ENCODE data around the gene NEIL1. TPM values are rescaled to one million over a fixed set of nuclear protein-coding genes. Genes with fewer than 3 reads are reported as not detected.
A peak's percentile ranks its signal among the peaks of the same experiment; 100 is the strongest.

NEIL1 gene
- polyA plus RNA-seq, 1 of the 3 experiments (the other 2 are of a cell fraction), result 12.0 TPM

DNA sequence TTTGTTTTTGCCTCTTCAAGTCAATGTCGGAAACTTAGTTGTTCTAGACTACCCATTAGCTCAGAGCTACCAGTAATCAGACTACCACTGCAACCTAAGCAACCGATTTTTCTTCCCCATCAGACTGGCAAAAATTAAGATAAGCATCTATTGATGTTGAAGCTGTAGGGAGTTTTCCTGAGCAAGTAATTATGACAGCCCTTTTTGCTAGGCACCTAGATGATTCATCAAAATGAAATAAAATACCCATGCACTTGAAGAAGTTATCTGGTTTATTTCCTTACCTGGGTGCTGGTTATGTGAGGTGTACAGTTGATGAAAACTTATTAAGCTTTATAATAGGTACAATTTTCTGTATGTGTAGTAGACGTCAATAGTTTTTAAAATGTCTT is 11.5 kb upstream of the NEIL1 start:
- no peak for DNase-seq
- 48% methylated on average over 3 of the region's 3 CpGs for WGBS (ENCODE audit: low lambda C conversion rate)
- Histone ChIP-seq H3K9ac (peak overlapping the region; percentile 95), H3K27me3 (ENCODE audit: insufficient read depth) (no peaks in the 10 kb centered on the region), H3K36me3 (replicated peaks in 1 of 2; ENCODE audit: control insufficient read depth in 1 of 2, insufficient read depth in 2 of 2, low read length in 1 of 2) (peaks cover 0 to 9% of the 10 kb centered on the region in 2 experiments), H2AFZ (ENCODE audit: low read depth) (peak overlapping the region; percentile 100), H3K4me1 (ENCODE audit: control insufficient read depth in 1 of 2, insufficient read depth in 2 of 2, low read depth in 1 of 2, low read length in 1 of 2) (peaks cover 0 to 8% of the 10 kb centered on the region in 2 experiments; a peak in 3 of 4 replicates), H3K27ac (ENCODE audit: low read depth in 2 of 2, low read length in 1 of 2) (peak overlapping the region; percentile 33 to 64; a peak in 3 of 4 replicates), H3K4me3 (ENCODE audit: low read depth in 2 of 2, low read length in 1 of 2) (peak overlapping the region; percentile 73 to 90), H3K9me2 (no peaks in the 10 kb centered on the region), H3K9me3 (no peaks in the 10 kb centered on the region), H4K20me1 (ENCODE audit: insufficient read depth) (no peaks in the 10 kb centered on the region), H3K79me2 (ENCODE audit: insufficient read depth) (peaks cover 17% of the 10 kb centered on the region), H3F3A (replicated peaks; ENCODE audit: insufficient read depth) (no peaks in the 10 kb centered on the region), H3K4me2 (peak overlapping the region; percentile 93)
- TF ChIP-seq, protein P1, sequence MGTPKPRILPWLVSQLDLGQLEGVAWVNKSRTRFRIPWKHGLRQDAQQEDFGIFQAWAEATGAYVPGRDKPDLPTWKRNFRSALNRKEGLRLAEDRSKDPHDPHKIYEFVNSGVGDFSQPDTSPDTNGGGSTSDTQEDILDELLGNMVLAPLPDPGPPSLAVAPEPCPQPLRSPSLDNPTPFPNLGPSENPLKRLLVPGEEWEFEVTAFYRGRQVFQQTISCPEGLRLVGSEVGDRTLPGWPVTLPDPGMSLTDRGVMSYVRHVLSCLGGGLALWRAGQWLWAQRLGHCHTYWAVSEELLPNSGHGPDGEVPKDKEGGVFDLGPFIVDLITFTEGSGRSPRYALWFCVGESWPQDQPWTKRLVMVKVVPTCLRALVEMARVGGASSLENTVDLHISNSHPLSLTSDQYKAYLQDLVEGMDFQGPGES (IDR thresholded peaks at IDR 0.05; ENCODE audit: low read depth, low read length), result no peak
- no peak for TF ChIP-seq FOXJ3 (CRISPR knock-in tag; IDR thresholded peaks at IDR 0.05)
- no peak for TF ChIP-seq RFX5 (IDR thresholded peaks at IDR 0.05; ENCODE audit: low read length)
- no peak for TF ChIP-seq RAD21 (IDR thresholded peaks at IDR 0.05; ENCODE audit: low read length)
- TF ChIP-seq, protein P2, sequence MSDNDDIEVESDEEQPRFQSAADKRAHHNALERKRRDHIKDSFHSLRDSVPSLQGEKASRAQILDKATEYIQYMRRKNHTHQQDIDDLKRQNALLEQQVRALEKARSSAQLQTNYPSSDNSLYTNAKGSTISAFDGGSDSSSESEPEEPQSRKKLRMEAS (IDR thresholded peaks at IDR 0.05; ENCODE audit: low read depth), result no peak
- TF ChIP-seq, protein P3, sequence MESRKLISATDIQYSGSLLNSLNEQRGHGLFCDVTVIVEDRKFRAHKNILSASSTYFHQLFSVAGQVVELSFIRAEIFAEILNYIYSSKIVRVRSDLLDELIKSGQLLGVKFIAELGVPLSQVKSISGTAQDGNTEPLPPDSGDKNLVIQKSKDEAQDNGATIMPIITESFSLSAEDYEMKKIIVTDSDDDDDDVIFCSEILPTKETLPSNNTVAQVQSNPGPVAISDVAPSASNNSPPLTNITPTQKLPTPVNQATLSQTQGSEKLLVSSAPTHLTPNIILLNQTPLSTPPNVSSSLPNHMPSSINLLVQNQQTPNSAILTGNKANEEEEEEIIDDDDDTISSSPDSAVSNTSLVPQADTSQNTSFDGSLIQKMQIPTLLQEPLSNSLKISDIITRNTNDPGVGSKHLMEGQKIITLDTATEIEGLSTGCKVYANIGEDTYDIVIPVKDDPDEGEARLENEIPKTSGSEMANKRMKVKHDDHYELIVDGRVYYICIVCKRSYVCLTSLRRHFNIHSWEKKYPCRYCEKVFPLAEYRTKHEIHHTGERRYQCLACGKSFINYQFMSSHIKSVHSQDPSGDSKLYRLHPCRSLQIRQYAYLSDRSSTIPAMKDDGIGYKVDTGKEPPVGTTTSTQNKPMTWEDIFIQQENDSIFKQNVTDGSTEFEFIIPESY (IDR thresholded peaks at IDR 0.05; ENCODE audit: borderline replicate concordance, low read depth), result no peak
- TF ChIP-seq SMC3 (IDR thresholded peaks at IDR 0.05; ENCODE audit: low read depth, low read length), result no peak
- TF ChIP-seq POLR2AphosphoS5 (IDR thresholded peaks at IDR 0.05; ENCODE audit: low read depth, low read length), result no peak
- TF ChIP-seq, protein P4, sequence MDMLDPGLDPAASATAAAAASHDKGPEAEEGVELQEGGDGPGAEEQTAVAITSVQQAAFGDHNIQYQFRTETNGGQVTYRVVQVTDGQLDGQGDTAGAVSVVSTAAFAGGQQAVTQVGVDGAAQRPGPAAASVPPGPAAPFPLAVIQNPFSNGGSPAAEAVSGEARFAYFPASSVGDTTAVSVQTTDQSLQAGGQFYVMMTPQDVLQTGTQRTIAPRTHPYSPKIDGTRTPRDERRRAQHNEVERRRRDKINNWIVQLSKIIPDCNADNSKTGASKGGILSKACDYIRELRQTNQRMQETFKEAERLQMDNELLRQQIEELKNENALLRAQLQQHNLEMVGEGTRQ (IDR thresholded peaks at IDR 0.05; ENCODE audit: borderline replicate concordance, low read depth, low read length), result no peak
- POLR2A ChIA-PET, result interaction anchor here (1.0 to 1.4 kb wide), 2 partner anchors 12 to 34 kb away, joined by 6 to 7 read pairs; partner anchors contain the start of genes MAN2C1 and NEIL1
- CTCF ChIA-PET, result interaction anchor here (1.0 to 1.8 kb wide), 3 partner anchors 12 to 32 kb away, joined by 3 to 4 read pairs (median 4); partner anchors contain the start of gene NEIL1

DNA sequence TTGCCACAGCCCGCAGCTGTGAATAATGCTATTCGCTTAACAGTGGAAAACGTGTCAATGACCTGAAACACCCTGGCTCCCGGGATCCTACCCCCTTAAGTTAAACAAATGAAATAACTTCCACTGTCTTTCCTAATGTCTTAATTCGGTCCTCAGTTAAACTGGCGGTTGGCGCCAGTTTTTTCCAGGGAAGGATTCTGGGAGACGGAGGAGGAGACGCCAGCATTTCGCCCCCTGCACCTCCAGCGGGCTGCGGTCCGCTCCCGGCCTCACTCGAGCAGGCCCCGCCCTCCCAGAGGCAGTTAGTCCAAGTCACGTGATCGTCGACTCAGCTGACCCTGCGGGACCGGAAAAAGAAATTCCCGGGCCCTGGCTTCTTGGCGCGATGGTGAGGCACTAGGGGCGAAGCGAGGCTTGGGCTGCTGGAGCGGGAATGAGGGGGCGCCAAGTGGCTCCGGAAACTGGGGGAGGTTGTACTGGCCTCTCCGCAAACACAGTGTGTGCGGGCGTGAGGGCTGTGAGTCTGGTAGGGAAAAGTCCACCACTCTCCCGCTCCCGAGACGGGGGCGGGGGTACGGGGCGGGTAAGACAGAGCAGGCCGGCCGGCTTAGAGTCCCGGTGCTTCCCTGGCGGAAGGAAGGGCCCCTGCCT is 11.0 kb upstream of the NEIL1 start, which contains the start of gene COMMD4:
COMMD4 (plus strand) TSS at position 359 of the 651 bp plus-strand sequence; CDS start at position 386, 27 bp downstream.
- Histone ChIP-seq H3K27ac (ENCODE audit: low read depth in 2 of 2, low read length in 1 of 2) (peak within 1 kb of the TSS; percentile 47 to 64), H3K9me2 (no peaks in the 10 kb centered on the region), H2AFZ (ENCODE audit: low read depth) (peak within 1 kb of the TSS; percentile 100), H3K9ac (peak within 1 kb of the TSS; percentile 95), H4K20me1 (ENCODE audit: insufficient read depth) (no peaks in the 10 kb centered on the region), H3K36me3 (replicated peaks in 1 of 2; ENCODE audit: control insufficient read depth in 1 of 2, insufficient read depth in 2 of 2, low read length in 1 of 2) (peaks cover 0 to 9% of the 10 kb centered on the region in 2 experiments), H3K79me2 (ENCODE audit: insufficient read depth) (peaks cover 17% of the 10 kb centered on the region), H3K9me3 (no peaks in the 10 kb centered on the region), H3K27me3 (ENCODE audit: insufficient read depth) (no peaks in the 10 kb centered on the region), H3K4me1 (ENCODE audit: control insufficient read depth in 1 of 2, insufficient read depth in 2 of 2, low read depth in 1 of 2, low read length in 1 of 2) (peaks cover 0 to 8% of the 10 kb centered on the region in 2 experiments; a peak in 3 of 4 replicates), H3K4me2 (peak within 1 kb of the TSS; percentile 93), H3F3A (replicated peaks; ENCODE audit: insufficient read depth) (no peaks in the 10 kb centered on the region), H3K4me3 (ENCODE audit: low read depth in 2 of 2, low read length in 1 of 2) (peak within 1 kb of the TSS; percentile 73 to 90)
- DNase-seq, result peak; percentile 87
- ChIA-PET POLR2A (interaction anchor here (0.9 to 1.4 kb wide), 3 partner anchors 12 to 33 kb away, joined by 3 to 7 read pairs (median 6); partner anchors contain the start of genes MAN2C1 and NEIL1), CTCF (interaction anchor here (1.1 to 1.8 kb wide), 3 partner anchors 13 to 32 kb away, joined by 4 read pairs; no protein-coding TSS in a partner anchor)
- WGBS (ENCODE audit: low lambda C conversion rate), result 2% methylated on average over 37 of the region's 42 CpGs
- peak; percentile 42; the same call in 1 of the 2 replicates for TF ChIP-seq NFIC (IDR thresholded peaks at IDR 0.05; ENCODE audit: borderline replicate concordance)
- TF ChIP-seq EP300 (IDR thresholded peaks at IDR 0.05; ENCODE audit: borderline replicate concordance in 1 of 2, low read depth in 1 of 2, low read length in 1 of 2), result peak in 1 of 2 experiments; percentile 65; a peak in 1 of 4 replicates
- peak; percentile 87 for TF ChIP-seq ELF1 (IDR thresholded peaks at IDR 0.05)
- TF ChIP-seq RAD21 (IDR thresholded peaks at IDR 0.05; ENCODE audit: low read length), result no peak
- TF ChIP-seq, protein P3 (IDR thresholded peaks at IDR 0.05; ENCODE audit: borderline replicate concordance, low read depth), result no peak
- TF ChIP-seq, protein P5, sequence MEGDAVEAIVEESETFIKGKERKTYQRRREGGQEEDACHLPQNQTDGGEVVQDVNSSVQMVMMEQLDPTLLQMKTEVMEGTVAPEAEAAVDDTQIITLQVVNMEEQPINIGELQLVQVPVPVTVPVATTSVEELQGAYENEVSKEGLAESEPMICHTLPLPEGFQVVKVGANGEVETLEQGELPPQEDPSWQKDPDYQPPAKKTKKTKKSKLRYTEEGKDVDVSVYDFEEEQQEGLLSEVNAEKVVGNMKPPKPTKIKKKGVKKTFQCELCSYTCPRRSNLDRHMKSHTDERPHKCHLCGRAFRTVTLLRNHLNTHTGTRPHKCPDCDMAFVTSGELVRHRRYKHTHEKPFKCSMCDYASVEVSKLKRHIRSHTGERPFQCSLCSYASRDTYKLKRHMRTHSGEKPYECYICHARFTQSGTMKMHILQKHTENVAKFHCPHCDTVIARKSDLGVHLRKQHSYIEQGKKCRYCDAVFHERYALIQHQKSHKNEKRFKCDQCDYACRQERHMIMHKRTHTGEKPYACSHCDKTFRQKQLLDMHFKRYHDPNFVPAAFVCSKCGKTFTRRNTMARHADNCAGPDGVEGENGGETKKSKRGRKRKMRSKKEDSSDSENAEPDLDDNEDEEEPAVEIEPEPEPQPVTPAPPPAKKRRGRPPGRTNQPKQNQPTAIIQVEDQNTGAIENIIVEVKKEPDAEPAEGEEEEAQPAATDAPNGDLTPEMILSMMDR (IDR thresholded peaks at IDR 0.05), result no peak
- TF ChIP-seq EZH2phosphoT487 (IDR thresholded peaks at IDR 0.05; ENCODE audit: borderline replicate concordance, low read depth), result no peak
- no peak for TF ChIP-seq FOXJ3 (CRISPR knock-in tag; IDR thresholded peaks at IDR 0.05)
- TF ChIP-seq CHD2 (IDR thresholded peaks at IDR 0.05; ENCODE audit: low read length, partially characterized antibody), result peak; percentile 81
- peak; percentile 89 for TF ChIP-seq SIN3A (IDR thresholded peaks at IDR 0.05; ENCODE audit: borderline replicate concordance, low read depth, low read length)
